GM21526 (cell line): ENCODE results near the gene KCNK1.
A peak's percentile ranks its signal among the peaks of the same experiment; 100 is the strongest.

Experiments used
- ATAC-seq: cut with Tn5 transposase; IDR thresholded peaks from one replicate; pipeline ENCODE4 v1.9.1; 2021; ENCODE audit warnings: moderate library complexity; ENCODE audit not compliant: unreplicated experiment, low FRiP score

The KCNK1 gene

DNA sequence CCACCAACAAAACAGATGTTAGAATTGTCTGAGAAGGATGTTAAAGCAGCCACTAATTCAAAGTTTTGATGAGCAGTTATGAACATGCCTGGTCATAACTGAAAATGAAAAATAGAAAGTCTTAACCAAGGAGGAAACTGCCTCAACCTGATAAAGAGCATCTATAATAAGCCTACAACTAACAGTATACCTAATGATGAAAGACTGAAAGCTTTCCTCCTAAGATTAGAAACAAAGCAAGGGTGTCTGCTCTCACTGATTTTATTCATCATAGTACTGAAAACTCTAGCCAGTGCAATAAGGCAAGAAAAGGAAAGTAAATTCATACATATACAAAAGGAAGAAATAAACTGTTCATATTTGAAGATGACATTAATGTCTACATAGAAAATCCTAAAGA is 82.0 kb downstream of the KCNK1 start:
- ATAC-seq: peak; percentile 65

DNA sequence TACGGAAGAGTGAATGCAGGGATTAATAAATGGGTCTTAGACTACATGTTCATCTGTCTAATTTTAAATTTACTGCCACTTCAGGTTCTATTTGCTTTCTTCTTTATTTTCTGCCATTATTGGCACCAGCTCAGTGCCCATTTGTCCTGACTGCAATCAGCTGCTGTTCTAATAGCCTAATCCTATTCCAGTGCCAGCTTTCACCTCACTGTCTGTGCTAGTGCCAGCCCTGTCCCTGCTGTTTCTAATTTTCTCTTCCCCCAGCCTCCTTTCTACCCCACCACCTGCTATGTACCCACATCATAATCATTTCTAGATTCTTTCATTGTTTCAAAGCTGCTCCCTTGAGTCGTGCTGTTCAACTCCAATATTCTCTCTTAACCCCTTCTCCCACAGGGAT is 86.4 kb downstream of the KCNK1 start:
- no peak for ATAC-seq

DNA sequence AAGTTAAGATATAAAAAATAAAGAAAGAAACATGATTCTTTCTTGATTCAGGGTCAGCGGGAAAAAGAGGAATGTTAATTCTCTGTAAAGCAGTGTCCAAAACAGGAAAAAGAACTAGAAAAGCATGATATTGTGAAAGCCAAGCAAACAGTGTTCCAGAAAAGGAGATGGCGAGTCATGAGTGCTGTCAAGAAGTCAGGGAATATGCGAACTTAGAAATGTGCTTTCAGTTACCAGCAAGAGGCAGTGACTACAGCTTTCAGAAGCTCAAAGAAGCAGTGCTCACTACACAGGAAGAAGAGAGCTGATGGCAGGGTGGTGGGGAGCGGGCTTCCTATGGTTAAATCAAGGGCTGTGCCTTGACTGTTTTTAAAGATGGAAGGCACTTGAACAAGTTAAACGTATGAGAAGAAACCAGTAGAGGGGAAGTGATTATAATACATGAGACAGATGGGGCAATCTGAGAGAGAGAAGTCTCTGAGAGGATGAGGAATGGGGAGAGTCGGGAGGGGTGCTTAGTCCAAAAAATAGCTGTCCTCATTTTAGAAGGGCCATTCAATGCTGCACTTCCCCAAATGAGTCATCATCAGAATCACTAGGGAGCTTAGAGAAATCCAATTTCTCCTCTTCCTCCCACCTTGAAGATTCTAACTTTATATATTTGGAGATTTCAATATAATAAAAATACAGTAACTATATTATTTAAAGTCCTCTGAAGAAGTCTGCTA is 90.4 kb downstream of the KCNK1 start:
- ATAC-seq: no peak

DNA sequence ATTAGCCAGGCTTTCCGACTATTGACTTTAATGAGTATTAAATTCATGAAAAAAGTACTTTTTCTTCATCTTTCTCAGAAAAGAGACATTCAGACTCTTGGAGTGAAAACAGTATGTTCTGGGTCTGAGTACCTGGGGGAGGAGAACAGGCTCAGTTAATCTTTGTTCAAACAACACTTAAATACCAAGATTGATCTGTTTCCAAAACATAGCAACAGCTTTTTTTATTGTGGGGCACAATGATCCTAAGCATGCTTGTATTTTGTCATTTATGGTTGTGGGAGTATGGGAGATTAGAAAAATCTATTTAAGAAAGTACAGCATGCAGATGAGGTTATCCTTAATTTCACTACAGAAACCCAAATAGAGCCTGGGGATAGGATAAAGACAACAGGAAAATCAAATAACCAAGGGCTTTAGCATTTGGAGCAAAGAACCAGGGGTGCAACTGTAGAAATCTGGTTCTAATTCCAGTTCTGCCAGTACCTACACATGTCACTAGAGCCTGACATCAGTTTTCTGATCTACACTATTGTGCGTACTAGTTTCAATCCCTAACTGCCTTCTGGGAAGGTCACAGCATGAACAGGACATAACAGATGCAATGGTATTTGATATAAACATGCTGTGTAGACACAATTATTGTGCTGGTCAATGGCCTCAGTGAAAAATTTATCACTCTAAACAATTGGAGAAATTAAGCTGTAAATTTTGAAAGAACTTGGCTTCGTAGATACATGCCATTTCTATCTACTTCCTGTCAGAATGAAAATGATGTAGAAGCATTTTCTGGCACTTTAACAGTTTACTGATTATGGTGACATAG is 91.2 kb downstream of the KCNK1 start:
- no peak for ATAC-seq

DNA sequence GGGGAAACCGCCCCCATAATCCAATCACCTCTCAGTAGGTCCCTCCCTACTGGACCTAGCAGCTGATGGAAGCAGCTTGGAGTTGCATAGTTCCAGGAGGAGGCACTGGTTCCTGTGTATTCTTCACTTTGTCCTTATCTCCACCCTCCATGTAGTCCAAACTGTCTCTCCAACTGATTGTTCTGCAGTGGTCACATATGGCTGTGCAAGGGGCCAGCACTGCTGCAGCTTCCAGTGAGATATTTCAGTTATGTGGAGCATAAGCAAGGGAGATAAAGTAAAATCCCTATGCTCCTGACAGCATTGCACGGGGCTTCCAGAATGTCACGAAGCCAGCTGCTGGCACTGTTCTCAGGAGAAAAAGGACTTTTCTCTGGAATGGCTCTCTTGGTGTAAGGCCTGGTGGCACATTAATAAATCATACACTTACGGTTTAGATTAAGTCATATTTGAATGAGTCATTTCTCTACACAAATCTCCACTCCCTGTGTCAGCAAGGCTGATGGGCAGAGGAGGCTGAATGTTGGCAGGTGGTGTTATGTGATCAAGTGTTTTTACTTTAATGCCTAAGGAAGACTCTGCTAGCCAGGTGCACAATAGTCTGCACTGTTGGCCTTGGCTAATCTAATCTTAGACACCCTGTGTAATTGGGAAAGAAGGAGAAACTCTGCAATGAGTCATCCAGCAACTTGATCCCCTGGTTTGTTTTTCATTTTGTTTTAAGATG is 93.4 kb downstream of the KCNK1 start:
- no peak for ATAC-seq

DNA sequence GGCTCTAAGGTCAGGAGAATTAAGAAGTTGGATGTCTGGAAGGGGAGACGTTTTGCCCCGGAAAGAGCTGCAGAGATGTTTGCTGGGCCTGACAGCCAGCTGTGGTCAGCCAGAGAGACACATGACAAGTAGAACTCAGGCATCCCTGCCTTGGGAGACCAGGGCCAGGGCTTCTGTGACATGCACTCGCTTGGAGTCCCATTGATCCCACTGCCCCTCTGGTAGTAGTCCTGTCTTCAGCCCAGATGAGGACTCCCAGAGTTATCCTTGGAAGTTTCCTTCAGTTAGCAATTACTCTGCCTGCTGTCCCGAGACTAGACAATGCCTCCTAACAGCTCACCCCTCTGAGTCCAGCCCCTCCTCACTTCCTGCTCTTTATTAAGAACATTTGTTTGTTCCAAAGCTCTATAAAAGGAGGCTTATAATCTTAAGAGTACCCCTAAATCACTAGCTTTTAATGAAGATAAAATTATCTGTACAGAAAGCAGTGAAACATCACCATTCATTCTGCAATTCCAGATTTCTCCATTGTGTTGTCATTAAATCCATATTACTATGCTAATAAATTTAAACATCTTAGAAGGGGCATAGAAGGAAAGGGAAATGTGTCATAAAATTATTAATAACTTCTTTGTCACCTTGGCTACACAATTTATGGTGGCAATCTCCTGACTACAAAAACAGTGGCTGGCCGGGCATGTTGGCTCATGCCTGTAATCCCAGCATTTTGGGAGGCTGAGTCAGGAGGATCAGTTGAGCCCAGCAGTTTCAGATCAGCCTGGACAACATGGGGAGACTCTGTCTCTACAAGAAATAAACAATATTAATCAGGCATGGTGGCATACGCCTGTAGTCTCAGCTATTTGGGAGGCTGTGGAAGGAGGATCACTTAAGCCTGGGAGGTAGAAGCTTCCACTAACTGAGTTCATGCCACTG is 94.2 kb downstream of the KCNK1 start:
- ATAC-seq: no peak

DNA sequence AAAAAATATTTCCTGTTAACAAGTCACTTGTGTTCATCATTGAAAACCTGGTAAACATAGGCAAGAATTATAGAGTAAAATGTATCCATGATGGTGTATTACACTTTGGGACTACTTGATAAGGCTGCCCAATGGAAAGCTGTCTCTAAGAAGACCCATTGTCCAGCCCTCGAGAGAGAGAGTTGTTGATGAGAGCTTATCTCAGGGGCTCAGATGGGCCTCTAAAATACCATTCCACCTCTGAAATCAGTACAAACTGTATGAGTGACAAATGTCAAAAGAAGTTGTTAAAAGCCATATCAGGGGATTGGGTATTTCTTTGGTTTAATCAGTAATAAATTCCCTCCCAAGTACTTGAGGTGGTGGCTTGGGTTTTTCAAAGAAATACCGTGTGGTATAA is 96.1 kb downstream of the KCNK1 start:
- no peak for ATAC-seq

DNA sequence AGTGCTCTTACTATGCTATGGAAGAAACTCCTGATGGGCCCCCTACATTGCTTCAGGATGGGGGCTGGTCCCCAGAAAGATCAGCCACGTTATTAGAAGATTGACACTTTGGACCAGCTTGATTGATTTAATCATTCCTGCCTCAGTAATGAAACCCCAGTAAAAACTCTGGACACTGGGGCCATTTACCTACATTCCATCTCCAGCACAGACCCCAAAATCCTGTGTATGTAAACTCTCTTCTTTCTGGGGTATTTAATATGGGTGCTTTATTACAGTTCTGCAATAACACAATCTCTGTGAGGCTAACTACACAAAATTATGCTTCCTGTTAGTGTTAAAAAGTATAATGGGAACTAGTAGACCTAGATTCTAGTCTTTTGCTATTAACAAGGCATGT is 96.6 kb downstream of the KCNK1 start:
- no peak for ATAC-seq

DNA sequence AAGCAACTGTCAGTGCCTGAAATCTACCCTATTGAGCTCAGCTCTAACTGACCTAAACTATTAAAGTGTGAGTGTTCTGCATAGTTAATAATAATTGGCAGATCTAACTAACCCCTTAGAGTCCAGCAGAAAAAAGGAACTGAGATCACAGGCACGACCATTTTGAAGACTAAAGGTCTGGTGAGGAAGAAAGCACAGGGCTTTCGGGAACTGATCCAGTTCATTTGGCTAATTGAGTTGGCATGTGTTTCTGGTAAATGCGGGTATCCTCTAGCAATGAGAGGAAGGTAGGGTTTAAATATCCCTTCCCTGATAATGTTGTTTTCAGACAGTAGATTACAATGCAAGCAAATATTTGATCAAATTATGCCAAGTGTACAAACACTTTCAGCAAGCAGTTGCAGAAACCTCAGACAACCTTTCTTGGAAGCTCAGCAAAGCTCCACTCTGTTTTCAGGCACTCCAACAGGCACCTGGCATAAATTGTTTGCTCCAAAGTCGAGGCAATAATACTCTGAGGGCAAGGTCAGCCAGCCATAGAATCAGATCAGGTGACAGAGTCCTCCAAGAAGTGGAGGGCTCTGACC is 100.8 kb downstream of the KCNK1 start:
- ATAC-seq: no peak

DNA sequence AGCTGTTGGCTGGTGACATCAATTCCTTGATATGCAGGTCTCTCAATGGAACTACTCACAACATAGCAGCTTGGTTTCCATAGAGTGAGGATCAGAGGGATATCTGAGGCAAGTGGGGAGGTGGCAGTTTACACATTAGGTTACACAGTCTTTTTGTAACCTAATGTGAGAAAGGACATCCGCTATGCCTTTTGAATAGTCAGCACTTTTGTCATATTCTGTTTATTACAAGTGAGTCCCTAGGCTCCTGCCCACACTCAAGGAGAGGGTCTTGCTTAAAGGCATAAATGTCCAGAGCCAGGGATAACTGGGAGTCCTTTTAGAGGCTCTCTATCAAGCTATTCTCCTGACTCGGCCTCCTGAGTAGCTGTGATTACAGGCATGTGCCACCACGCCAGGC is 104.2 kb downstream of the KCNK1 start:
- no peak for ATAC-seq

DNA sequence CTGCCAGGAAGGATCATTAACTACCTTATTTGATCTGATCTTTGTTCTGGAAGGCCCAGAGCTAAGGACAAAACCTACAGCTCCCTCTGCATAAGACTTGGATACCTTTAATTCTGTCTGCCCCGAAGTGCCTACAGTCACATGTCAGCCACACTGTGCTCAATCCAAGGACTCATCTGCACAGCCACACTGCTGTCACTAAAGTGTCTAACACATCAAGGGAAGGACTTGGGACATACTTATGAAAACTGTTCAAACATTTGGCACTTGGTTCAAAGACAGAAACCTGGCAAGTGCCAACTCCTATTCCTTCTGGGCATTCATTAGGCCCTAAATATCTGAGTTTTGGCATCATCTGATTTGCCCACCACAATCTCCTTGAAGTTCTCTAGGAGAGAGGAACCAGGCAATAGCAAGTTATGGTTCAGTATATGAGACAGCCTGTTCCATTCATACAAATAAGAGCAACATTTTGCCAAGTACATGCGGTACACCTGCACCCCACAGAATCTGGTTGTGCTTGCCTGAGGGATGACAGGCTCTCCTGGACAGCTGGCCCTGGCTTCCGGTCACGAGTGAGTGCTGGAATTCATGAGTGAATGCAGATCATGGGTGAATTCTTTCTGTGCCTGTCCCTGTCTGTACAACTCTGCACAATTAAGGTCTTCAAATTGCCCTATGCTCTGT is 105.9 kb downstream of the KCNK1 start:
- ATAC-seq: no peak

DNA sequence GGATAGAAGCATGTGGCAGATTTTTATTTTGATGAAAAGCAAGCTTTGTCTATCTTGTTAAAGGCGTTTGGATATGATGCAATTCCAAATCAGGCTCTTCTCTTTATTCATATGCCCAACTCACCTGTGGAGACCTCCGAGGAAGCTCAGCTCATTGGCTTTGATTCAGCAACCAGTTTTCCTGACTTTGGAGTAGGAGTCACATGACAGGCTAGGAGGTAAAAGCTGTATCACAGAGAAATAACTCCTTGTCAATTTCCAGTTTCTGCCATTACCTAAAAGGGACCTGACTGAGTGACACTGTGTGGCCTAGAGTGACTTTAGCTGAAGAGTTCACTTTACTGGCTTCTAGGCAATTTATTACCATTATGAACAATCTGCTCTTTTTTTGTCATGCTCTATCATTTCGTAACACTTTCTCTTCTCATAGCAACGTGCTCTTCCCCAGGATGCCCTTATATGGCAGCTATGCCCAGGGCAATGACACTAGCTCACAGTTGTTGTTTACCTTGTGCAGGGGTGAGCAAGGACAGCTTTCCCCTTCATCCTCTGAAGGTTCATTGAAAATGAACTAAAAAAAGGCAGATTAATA is 107.2 kb downstream of the KCNK1 start:
- ATAC-seq: no peak
